Stimulated activated CD4-positive, alpha-beta T cell treated with anti-CD3 and anti-CD28 coated beads, Interleukin-2, amount 100 ng/mL, for 48 hours (primary cell): ENCODE measurements around the gene OSMR.
A peak's percentile ranks its signal among the peaks of the same experiment; 100 is the strongest.

Experiments
- DNase-seq, 2 donors: peaks; one replicate each; pipeline ENCODE4 v3.0.0-alpha.2; 2020

Gene OSMR

DNA sequence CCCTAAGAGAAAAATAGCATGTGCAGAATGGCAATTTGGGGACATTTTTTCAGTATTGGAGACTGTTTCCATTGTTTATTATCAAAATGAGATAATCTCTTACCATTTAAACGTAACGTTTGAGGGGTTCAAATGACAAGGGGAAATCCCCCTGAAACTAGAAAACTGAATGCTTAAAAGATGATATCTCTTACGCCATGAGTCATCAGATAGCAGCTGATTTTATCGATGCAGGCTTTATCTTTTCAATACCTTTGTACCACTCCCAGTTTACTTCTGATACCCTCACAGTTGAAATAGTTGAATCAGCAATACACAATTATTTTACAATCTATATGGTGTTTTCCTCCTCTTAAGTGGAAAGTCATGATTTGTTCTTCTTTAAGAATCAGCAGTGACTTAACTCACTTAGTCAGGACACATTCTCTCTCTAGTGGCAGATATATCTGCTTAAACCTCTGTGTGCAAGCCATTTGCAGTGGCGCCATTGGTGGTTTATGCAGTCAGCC, 29.2 kb downstream of the OSMR start:
- no peak for DNase-seq

DNA sequence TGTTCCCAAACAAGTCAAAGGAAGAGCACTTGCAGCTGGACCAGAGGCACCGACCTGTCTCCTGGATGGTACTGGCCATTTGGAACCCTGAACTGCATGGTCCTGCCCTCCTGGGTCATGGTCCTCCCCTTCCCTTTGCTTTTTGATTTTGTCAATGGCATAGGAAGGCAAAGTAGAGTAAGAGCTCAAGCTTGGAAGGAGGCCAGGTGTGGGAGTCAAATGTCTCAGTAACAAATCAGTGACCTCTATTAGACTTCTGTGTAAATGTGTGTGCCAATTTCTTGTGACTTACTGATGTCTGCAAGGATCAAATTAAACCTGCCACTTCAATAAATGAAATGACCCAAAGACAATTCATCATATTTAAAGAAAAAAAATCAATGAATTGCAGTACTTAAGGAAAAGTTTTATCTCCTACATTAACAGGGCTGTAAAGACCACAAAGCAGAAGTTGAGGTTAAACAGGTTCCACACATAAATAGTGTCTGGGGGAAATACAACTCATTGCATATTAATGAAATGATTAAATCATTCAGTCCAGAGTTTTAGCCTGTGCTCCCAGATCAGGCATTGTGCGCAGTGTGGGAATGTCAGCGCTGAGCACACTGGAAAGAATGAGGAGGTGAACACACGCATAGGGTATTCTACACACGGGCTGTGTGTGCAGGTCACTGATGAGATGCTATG, 32.7 kb downstream of the OSMR start:
- no peak for DNase-seq

DNA sequence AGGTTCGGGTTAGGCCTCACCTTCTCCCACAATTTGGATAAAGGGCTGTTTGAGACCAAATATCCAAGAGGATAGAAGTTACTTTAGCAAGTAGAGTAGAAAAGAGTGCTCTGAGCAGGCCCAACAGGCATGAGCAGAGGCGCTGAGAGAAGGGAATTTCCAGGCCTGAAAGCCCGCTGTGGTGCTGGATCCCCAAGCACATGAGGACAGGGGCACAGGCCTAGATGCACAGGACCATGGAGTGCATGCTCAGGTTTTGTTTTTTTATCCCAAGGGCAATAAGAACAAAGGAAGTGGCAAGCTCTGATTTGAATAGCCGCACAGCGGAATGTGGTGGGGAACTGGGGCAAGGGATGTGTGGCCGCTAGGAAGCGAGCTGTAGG, 33.3 kb downstream of the OSMR start:
- DNase-seq: no peak

DNA sequence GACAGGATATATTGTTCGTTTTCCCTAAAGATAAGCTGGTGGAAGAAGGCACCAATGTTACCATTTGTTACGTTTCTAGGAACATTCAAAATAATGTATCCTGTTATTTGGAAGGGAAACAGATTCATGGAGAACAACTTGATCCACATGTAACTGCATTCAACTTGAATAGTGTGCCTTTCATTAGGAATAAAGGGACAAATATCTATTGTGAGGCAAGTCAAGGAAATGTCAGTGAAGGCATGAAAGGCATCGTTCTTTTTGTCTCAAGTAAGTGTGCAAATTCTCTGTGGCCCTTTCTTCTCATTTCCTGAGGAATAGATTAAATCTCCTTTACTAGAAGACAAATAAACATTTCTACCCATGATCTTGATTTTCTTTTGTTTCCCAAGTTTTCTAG, 38.0 kb downstream of the OSMR start:
- no peak for DNase-seq

DNA sequence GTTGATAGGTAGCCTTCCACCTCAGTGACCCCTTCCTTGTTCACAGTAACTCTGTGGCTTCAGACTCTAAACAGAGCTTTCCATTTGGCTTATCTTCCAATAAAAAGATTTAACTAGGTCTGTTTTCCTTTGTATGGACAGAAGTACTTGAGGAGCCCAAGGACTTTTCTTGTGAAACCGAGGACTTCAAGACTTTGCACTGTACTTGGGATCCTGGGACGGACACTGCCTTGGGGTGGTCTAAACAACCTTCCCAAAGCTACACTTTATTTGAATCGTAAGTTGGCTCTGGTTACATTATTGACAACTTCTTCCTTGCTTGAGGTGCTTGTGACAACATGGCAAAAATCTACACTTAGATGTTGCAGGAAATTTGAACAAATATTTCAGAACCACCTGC, 39.4 kb downstream of the OSMR start:
- DNase-seq: no peak

DNA sequence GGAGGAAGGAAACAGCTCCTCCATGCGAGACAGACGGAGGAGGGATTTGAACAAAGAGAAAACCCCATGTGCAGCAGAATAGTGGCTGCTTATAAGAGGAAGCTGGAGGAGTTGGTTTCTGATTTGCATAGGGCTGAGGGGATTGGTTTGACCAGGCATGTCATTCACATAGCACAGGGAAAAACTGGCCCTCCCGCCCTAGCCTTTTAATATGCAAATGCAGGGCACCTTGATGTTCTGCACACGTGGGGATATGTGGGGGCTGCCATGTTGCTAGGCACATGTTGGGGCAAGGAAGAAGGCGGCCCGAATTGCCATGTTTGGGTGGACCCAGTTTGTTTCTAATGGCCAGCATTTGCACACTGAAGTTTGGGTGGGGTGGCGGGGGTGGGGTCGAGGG, 42.2 kb downstream of the OSMR start:
- DNase-seq: no peak

DNA sequence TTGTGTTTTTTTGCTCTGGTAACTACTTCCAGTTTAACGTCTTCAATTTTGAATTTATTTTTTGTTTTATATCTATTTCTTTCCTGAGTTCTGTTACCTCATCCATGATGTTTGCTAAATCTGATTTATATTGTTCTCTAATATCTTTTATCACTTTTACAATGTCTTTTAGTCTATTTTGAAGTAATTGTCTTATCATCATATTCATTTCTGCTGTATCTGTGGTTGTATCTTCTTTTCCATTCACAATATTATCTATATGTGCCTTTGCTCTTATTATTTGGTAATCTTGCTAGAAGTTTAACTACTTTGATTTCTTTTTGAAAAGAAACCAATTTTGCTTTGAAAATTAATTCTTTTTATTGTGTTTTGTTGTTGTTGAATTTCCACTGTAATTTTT, 43.6 kb downstream of the OSMR start:
- no peak for DNase-seq

DNA sequence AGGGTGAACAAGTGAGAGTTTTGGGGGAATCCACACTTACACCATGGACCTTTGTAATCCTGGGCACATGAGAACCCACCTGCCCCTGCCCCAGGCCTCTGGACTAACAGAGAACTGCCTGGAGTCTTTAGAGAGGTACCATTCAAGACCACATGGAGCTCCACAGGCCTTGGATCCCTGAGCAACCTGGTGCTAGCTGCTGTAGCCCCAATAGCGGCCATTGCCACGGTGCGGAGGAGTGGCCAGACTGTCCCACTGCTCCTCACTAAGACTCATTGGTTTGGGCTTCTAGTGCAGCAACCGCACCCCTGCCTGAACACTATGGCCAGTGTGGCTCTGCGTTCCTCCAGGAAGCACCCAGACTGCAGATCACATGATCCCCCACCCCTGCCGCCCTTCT, 45.8 kb downstream of the OSMR start:
- no peak for DNase-seq

DNA sequence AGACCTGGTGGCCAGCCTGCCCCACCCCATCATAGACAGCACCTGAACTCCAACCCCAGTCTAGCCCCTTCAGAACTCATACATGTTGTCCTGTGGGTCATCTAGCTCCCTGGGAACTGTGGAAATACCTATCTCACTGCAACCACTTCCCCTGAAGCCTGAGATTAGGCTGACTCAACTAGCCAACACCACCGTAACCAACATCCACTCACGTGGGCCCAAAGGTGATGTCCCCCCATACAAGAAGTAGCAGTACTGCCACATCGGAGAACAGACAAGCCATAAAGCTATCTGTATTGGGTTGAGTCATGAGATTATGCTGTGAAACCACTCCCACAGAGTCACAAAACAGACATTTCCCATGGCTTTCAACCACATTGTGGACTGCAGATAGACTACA, 46.6 kb downstream of the OSMR start:
- no peak for DNase-seq

DNA sequence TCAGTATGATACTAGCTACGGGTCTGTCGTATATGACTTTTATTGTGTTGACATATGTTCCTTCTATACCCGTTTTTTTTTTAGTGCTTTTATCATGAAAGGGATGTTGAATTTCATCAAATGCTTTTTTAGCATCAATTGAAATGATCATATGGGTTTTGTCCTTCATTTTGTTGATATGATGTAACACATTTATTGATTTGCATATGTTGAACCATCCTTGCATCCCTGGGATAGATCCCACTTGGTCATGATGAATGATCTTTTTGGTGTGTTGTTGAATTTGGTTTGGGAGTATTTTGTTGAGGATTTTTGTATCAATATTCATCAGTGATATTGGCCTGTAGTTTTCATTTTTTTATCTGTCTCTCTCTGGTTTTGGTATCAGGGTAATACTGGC, 50.9 kb downstream of the OSMR start:
- DNase-seq: no peak

DNA sequence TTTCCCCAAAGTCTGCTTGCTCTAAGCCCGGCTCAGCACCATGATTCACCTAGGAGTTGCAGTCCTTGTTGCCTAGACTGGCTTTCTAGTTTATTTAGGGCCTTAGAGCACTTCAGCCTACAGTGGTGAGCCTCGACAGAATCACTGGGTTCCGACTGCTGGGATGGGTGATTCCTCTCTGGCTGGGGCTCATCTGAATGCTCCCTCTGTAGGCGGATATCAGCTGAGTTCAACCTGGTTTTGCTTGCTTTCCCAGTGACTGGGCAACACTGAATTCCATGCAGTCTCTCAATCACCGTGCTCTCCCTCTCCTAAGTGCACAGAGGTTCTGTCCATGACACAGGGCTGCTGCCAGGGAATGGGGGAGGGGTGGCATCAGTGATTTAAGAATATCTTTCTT, 54.1 kb downstream of the OSMR start:
- DNase-seq: no peak

DNA sequence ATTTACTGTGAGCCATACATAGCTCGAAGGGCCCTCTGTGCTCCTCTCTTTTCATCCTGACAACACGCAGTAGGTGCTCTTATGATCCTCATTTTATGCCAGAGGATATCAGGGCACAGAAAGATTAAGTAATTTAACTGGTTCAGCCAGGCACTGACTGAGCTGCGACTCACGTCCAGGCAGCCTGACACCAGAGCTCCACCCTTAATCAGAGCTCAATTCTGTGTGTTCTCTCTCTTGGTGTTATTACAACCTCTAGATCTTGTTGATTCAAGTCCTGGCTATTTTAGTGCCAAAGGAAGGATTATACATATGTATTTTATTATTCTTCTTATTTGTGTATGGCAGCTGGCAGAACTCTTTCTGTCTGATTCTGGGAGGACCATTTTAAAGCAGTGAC, 59.7 kb downstream of the OSMR start:
- no peak for DNase-seq

DNA sequence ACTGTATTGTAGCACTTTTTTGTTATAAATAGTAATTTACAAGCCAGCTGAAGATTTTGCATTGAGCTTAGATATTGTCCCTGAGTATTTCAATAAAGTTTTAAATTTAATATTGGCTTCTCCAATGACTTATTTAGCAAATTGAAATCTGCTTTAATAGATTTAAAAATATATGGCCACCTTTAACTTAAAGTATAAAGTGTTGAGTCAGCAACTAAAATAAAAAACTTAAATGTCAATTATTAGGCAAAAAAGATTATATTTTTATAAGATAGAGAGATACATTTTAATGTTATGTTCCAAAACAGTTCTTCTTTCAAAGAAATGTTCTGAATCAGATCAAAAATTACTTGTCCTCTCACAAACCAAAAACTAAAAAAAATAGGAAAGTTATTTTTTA, 60.7 kb downstream of the OSMR start:
- no peak for DNase-seq

DNA sequence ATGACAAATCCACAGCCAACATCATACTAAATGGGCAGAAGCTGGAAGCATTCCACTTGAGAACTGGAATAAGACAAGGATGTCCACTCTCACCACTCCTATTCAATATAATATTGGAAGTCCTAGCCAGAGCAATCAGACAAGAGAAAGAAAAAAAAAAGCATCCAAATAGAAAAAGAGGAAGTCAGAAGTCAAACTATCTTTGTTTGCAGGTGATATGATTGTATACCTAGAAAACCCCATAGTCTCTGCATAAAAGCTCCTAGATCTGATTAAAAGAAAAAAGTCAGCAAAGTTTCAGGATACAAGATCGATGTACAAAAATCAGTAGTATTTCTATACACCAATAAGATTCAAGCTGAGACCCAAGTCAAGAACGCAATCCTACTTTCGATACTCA, 66.1 kb downstream of the OSMR start:
- no peak for DNase-seq

DNA sequence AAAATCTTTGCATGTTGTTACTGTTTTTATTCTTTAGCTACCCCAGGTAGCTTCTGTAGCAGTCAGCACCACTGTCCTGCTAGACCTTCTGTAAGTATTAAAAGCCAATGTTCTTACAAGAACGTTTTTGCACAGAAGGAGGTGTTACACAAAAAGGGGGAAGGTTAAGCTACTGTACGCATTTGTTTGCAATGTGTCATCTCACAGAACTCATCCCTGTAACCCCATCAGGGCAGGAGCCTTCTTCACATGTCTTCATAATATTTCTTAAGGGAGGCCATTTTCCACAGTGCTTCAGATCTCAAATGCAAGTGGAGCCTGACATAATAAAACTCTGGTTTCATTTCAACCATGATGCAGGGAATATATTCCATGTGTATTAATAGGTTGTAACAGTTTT, 67.9 kb downstream of the OSMR start:
- DNase-seq: no peak

DNA sequence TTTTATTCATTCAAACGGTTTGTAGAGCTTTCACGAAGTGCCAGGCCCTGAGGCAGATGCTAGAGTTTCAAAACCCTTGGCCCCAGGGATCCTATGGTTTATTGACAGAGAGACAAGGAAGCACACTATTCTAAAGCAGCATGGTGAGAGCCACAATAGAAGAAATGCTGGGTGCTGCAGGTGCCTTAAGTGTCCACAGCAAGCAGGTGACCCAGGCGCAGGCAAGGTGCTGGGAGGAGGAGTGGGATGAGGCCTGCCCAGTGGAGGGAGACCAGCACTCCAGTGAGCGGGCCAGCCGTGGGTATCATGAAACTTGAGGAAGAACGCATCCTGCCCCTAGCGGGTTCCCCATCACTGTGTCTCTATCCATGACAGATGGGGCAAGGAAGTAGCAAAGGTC, 71.0 kb downstream of the OSMR start:
- DNase-seq: no peak

DNA sequence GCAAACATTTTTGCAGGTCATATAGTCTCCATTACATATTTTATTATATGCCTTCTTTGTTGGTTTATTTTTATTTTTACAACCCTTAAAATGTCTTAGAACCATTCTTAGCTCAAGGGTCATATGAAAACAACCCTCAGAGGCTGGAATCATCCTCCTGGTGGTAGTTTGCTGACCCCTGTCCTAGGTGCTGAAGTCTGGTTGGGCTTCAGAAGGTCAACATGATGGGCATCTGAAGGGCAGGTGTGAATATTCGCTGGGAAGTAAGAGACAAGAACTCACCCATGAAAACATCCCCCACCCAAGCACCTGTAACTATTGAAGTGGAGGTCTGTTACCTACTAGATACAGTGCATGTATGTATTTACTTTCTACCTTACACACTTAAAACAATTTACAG, 75.4 kb downstream of the OSMR start:
- no peak for DNase-seq

DNA sequence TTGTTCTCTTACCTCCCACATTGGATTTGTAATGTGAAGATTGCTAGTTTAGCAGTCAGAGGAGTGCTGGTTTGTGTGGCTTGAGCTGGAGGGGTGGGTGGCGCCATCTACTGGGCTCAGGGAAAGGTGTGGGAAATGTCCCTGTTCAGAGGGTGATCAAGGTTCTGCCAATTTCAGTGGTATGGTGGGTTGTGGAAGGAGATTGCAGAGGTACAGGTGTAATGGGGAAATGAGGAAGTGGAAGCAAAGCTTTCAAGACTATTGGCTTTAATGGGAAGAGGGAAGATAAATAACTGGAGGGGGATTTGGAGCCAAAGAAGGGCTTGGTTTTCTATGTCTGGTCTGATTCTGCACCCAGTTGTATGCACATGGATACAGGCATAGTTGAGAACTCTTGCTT, 76.4 kb downstream of the OSMR start:
- peak; percentile 31 to 45 for DNase-seq

DNA sequence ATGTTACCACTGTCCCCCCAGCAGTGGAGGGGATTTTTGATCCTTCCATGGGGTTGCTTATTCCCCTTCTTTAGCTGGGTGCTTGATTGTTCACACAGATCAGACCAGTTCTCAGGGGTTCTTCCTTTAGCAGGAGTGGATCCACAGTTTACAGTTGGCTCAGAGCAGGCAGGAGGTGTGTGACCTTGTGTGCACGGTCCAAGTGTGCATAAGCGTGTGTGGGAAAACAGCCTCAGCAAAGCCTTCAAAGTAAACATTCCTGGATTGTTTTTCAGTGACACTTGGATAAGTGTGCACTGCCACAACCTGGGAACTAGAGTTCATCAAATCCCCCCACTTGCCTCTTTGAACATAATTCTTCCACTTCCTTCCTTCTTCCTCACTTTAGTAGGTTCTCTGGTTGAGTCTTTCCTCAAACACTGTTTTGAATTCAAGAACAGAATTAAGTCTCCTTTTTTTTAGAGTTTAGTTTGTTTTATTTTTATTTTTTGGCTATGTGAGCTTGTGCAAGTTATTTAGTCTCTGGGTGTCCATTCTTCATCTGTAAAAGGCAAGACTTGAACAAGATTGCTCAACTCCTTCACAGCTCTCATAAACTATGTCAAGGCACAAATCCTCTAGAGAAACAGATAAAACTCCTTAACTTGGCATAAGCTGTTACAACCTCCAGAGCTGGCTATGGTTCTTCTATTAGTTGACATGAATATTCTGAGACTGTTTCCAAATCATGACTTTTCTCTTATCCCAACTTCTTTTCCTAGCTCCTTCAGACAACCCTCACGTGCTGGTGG, 78.0 kb downstream of the OSMR start:
- DNase-seq: no peak

DNA sequence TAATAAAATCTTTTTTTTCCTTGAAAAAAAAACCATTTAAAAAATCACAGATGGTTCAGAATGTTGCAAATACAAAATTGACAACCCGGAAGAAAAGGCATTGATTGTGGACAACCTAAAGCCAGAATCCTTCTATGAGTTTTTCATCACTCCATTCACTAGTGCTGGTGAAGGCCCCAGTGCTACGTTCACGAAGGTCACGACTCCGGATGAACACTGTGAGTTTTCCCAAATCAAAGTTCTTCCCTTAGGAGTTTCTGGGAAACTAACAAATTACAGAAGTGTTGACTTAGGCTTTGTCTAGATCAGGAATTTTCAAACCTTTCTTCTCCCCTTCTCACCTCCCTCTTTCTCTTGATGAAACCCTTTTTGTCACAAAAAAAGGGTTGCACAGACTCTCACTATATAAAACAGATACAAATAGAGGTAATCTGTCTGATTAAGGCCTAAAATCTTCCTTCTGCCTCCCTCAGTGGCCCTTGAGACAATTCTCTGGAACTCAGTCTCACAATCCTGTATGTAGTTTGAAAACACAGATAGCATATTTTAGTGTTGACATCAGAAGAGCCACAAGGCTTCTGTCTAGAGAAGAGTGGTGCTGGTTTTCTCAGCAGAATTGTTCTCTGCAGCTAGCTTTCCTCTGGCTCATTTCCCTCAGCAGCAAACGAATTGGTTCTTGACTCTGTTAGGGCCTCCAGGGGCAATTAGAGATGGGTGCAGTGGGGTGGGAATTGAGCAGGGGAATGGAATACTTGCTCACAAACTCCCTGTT, 79.5 kb downstream of the OSMR start:
- no peak for DNase-seq

DNA sequence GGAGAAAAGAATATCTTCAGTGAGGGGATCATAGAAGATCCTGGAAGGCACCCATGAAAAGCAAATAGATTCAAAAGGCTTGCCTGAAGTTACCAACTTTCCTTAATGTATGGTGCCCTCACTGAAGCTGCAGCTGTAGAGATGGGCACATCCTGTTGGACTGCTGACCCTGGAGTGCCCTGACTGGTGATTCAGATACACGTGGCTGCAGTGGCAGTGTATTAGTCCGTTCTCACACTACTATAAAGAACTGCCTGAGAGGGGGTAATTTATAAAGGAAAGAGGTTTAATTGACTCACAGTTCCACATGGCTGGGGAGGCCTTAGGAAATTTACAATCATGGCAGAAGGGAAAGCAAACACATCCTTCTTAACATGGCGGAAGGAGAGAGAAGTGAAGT, 80.3 kb downstream of the OSMR start:
- no peak for DNase-seq

DNA sequence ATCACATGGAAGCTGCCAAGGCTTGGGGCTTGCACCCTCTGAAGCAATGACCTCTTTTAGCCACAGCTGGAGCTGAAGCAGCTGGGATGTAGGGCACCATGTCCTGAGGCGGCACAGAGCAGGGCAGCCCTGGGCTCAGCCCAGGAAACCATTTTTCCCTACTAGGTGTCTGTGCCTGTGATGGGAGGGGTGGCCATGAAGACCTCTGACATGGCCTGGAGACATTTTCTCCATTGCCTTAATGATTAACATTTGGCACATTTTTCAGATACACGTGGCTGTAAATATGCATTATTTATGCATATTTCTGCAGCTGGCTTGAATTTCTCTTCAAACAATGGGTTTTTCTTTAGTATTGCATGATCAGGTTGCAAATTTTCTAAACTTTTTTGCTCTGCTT, 81.7 kb downstream of the OSMR start:
- no peak for DNase-seq

DNA sequence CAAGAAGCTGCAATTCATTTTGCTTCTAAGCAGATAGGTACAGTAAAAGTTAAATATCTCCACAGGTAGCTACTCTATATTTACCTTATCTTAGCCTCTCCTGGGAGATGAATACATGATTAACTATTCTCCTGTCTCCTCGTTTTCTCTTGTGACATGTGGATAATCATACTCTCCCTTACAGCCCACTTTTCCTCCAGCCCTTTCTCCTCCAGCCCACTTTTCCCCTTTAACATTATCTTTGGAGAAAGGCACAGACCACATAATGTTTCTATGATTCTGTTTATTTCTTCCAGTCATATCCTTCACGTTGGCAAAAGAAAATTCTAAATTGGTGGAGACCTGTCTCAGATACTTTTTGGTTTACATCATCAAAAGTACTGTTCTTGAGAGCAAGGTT, 84.0 kb downstream of the OSMR start:
- no peak for DNase-seq

DNA sequence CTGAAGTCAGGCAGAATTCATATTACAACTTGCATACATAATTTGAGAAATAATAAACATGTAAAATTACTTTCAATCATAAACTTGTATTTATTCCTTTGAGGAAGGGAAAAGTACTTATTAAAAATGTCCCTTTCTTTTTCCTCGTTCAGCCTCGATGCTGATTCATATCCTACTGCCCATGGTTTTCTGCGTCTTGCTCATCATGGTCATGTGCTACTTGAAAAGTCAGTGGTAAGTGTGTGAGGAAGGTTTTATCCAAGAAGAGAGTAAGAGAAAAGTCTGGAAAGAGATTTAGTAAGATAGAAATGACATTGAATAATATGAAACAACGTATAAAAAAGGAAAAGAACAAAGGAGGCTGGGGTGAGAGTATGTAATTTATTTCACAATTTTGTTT, 85.9 kb downstream of the OSMR start:
- DNase-seq: no peak
